Smooth muscle cell (in vitro differentiated cells): ENCODE data around the gene NPAS2. TPM values are rescaled to one million over a fixed set of nuclear protein-coding genes. Genes with fewer than 3 reads are reported as not detected.

Experiments
- DNase-seq: peaks from one replicate; lab custom pipeline; 2025; ENCODE audit not compliant: unreplicated experiment; lab: John Stamatoyannopoulos, UW
- H2AFZ ChIP-seq: fragments of 200-600 bp; sonication (generic); 2 replicates; pipeline ENCODE4 v1.6.0; 2016; ENCODE audit warnings: antibody characterized with exemption, low read depth, mild to moderate bottlenecking
- H3F3A ChIP-seq: fragments of 200-600 bp; sonication (generic); 2 replicates; pipeline ENCODE4 v1.6.0; 2017; ENCODE audit warnings: antibody characterized with exemption, low read depth
- H3K27ac ChIP-seq: fragments of 200-600 bp; sonication (generic); 2 replicates; pipeline ENCODE4 v1.5.1; 2016; ENCODE audit warnings: low read depth, mild to moderate bottlenecking
- H3K27me3 ChIP-seq: fragments of 200-600 bp; sonication (generic); 2 replicates; pipeline ENCODE4 v1.6.1; 2016; ENCODE audit warnings: low read depth, mild to moderate bottlenecking
- H3K36me3 ChIP-seq: fragments of 200-600 bp; sonication (generic); 2 replicates; pipeline ENCODE4 v1.5.1; 2016; ENCODE audit warnings: low read depth
- H3K4me1 ChIP-seq: fragments of 200-600 bp; sonication (generic); 2 replicates; pipeline ENCODE4 v1.5.1; 2016; ENCODE audit warnings: low read depth
- H3K4me2 ChIP-seq: fragments of 200-600 bp; sonication (generic); 2 replicates; pipeline ENCODE4 v1.6.0; 2016; ENCODE audit warnings: mild to moderate bottlenecking
- H3K4me3 ChIP-seq: fragments of 200-600 bp; sonication (generic); 2 replicates; pipeline ENCODE4 v1.5.1; 2016; ENCODE audit warnings: mild to moderate bottlenecking
- H3K79me2 ChIP-seq: fragments of 200-600 bp; sonication (generic); 2 replicates; pipeline ENCODE4 v1.6.0; 2016; ENCODE audit warnings: low read depth, mild to moderate bottlenecking
- H3K9ac ChIP-seq: fragments of 200-600 bp; sonication (generic); 2 replicates; pipeline ENCODE4 v1.6.0; 2016; ENCODE audit warnings: low read depth
- H3K9me3 ChIP-seq: fragments of 200-600 bp; sonication (generic); replicated peaks from 2 replicates; pipeline ENCODE4 v1.5.1; 2016; ENCODE audit warnings: low read depth
- H4K20me1 ChIP-seq: fragments of 200-600 bp; sonication (generic); 2 replicates; pipeline ENCODE4 v1.6.0; 2016; ENCODE audit warnings: low read depth
- CTCF ChIP-seq: fragments of 200-600 bp; sonication (generic); IDR thresholded peaks from 2 replicates; pipeline ENCODE4 v1.5.1; 2017; ENCODE audit warnings: borderline replicate concordance, mild to moderate bottlenecking, antibody characterized with exemption; ENCODE audit not compliant: insufficient read depth, poor library complexity, severe bottlenecking
- WGBS: methylation state at CpG from one replicate; pipeline ENCODE4 v1.1.7; 2016; ENCODE audit warnings: low lambda C conversion rate; 5-methylcytosine and 5-hydroxymethylcytosine counted together
- polyA plus RNA-seq: library from polyadenylated mRNA; unstranded; fragments of >200 nt; fragmentation: Nextera tagmentation; extraction: Ambion mirVana; gene quantifications from 2 replicates; pipeline ENCODE4 v1.2.1, GENCODE V29; 2016
- total RNA-seq: library from RNA; depleted of rRNA; stranded (reverse); fragments of >200 nt; gene quantifications from 2 replicates; pipeline ENCODE4 v1.2.3, GENCODE V29; 2014

Gene NPAS2
- total and polyA plus RNA-seq, 2 experiments from 2014 or later, result 20.2 to 20.7 TPM

GRCh38 chr2:100791936-100792308 lies 28.0 kb upstream of the NPAS2 start:
- H3K27me3 ChIP-seq, result no peaks in the 10 kb centered on the region
- TF ChIP-seq CTCF, result no peak

GRCh38 chr2:100793220-100793619 lies 26.7 kb upstream of the NPAS2 start:
- Histone ChIP-seq H3K9ac (no peak overlapping the region), H3K4me2 (no peak overlapping the region), H3K79me2 (no peaks in the 10 kb centered on the region), H3K27me3 (no peaks in the 10 kb centered on the region), H2AFZ (no peak overlapping the region), H3K36me3 (no peaks in the 10 kb centered on the region), H4K20me1 (no peaks in the 10 kb centered on the region), H3K4me3 (no peak overlapping the region), H3K4me1 (no peaks in the 10 kb centered on the region), H3K9me3 (no peaks in the 10 kb centered on the region), H3F3A (no peaks in the 10 kb centered on the region), H3K27ac (no peak overlapping the region)
- no peak for DNase-seq
- no peak for TF ChIP-seq CTCF
- WGBS, result 93% methylated on average over 8 of the region's 8 CpGs

More at GRCh38 chr2:100791936-100792308, 28.0 kb upstream of the NPAS2 start:
- Histone ChIP-seq H4K20me1 (no peaks in the 10 kb centered on the region), H3K27ac (no peak overlapping the region), H3K9me3 (no peaks in the 10 kb centered on the region), H3K4me1 (no peaks in the 10 kb centered on the region), H3K36me3 (no peaks in the 10 kb centered on the region), H3K79me2 (no peaks in the 10 kb centered on the region), H2AFZ (no peak overlapping the region), H3F3A (no peaks in the 10 kb centered on the region), H3K9ac (no peak overlapping the region), H3K4me2 (no peak overlapping the region), H3K4me3 (no peak overlapping the region)
- whole genome bisulfite sequencing, result 92% methylated on average over 7 of the region's 7 CpGs
- DNase-seq, result no peak

- Histone ChIP-seq H3K4me2 (no peak overlapping the region), H3K9me3 (no peaks in the 10 kb centered on the region), H3K36me3 (no peaks in the 10 kb centered on the region), H3K79me2 (no peaks in the 10 kb centered on the region), H3K4me1 (no peaks in the 10 kb centered on the region), H3K9ac (no peak overlapping the region), H4K20me1 (no peaks in the 10 kb centered on the region), H2AFZ (no peak overlapping the region), H3K4me3 (no peak overlapping the region), H3F3A (no peaks in the 10 kb centered on the region), H3K27ac (no peak overlapping the region), H3K27me3 (no peaks in the 10 kb centered on the region)
- DNase-seq, result no peak
- TF ChIP-seq CTCF, result no peak
- 87% methylated on average over 9 of the region's 9 CpGs for WGBS
These were observed 26.0 kb upstream of the NPAS2 start for GRCh38 chr2:100793982-100794381.

GRCh38 chr2:100796499-100797100 lies 23.3 kb upstream of the NPAS2 start:
- no peak overlapping the region for H3K4me3 ChIP-seq
- no peak overlapping the region for H3K9ac ChIP-seq
- no peaks in the 10 kb centered on the region for H3K79me2 ChIP-seq
- no peak overlapping the region for H3K4me2 ChIP-seq
- H3K27ac ChIP-seq, result peak overlapping the region; percentile 52
- no peak for TF ChIP-seq CTCF
- H3F3A ChIP-seq, result peaks cover 8% of the 10 kb centered on the region
- no peaks in the 10 kb centered on the region for H3K4me1 ChIP-seq
- H4K20me1 ChIP-seq, result no peaks in the 10 kb centered on the region
- no peaks in the 10 kb centered on the region for H3K9me3 ChIP-seq
- no peaks in the 10 kb centered on the region for H3K36me3 ChIP-seq
- no peak overlapping the region for H2AFZ ChIP-seq
- no peak for DNase-seq
- no peaks in the 10 kb centered on the region for H3K27me3 ChIP-seq
- 78% methylated on average over 5 of the region's 5 CpGs for WGBS
